Stimulated activated CD4-positive, alpha-beta T cell treated with anti-CD3 and anti-CD28 coated beads, Interleukin-4, amount 100 ng/mL, for 48 hours (primary cell): ENCODE measurements around the gene IL26.

ENCODE experiments used
- DNase-seq, 2 donors: peaks; one replicate each; pipeline ENCODE4 v3.0.0-alpha.2; 2020; ENCODE audit warnings: low read depth in 2 of 2

Gene IL26

DNA sequence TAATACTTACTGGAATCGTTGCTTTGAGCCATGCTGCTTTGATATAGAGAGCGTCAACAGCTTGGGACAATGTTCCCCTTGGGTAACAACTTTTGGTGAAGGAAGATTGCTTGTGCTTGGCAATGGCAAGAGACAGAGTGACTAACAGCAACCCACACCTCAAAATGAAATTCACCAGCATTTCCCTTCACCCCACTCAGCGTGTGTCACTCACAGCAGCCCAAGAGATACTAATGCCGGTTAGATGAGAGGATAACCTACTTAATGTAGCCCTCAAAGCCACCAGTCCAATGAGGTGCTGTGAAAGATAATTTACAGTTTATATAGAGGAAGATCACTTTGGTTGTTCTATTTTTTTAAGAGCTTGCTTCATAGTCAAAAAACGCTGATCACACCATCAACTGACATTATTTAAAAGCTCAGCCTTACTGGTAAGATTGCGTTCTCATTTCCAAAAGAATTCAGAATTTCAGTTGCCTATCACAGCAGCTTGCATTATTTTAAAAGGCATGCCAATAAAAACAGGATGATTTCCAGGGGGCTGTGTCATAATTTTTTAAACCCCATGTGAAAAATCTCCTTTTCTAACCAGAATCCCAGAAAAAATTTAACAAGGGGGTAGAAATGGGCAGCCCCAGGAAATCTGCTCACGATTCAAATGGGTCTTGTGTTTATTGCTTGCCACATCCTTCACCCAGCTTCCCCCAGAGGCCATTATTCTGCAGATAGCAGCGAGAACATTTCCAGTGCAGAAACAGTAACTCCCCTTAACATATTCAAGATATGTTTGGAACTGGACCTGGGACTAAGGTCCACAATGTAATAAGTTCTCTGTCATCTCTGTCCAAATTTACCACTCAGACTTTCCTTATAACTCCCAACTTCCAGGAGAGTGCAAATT lies at the start of gene IL26:
IL26 (minus strand) TSS at position 235 of the 901 bp plus-strand sequence; CDS start at position 181, 54 bp downstream.
- DNase-seq, result no peak

DNA sequence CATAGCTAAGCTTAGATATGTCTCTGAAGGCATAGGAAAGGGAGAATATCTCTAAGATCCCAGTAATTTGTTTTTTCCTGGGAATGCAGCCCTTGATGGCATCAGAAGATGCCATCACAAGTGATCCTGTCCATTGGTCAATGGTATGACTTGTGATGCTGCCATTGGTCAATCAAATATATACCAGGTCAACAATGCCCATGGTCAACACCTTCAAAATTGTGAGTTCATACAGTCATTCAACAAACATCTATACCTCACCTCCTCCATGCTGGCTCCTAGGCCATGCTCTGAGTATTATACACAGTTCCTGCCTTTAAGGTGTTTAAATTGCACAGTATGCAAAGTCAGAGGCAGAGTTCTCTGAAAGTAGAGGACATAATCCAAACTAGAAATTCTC lies 47.1 kb upstream of the IL26 start:
- no peak for DNase-seq

GRCh38 chr12:68271346-68271745 lies 45.7 kb upstream of the IL26 start:
- DNase-seq, result no peak

GRCh38 chr12:68270358-68270757 lies 44.7 kb upstream of the IL26 start:
- no peak for DNase-seq

DNA sequence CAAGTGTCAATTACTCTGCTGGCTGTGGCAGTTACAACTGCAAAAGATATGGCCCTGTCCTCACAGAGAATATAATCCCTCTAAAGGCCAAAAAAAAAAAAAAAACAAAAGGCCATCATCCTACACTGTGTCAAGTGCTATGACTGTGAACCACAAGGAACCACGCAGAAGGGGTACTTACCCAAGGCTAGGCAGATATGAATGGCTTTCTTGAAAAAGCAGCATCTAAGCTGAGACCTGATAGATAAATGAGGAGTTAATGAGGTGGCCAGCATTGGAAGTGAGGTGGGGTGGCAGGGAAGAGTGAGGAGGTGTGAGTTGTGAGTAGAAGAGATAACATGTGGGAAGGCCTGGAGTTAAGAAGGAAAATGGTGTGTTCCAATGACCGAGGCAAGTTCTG lies 44.2 kb upstream of the IL26 start:
- no peak for DNase-seq

DNA sequence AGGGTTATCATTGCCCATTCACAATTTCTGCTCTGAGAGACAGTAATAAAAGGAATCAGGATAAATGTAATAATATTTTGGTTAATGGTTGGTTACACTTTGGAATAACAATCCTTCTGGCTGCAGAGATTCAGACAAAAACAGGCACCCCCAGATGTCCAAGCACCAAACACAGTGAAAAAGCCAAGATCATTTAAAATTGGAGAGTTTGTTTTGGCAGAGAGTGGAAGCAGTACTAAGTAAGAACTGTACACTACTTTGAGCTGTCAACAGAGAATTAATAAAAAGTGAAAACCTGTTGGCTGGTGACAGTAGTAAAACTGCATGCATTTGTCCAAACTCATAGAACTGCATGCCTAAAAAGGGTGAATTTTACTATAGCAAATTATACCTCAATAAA lies 43.4 kb upstream of the IL26 start:
- no peak for DNase-seq

DNA sequence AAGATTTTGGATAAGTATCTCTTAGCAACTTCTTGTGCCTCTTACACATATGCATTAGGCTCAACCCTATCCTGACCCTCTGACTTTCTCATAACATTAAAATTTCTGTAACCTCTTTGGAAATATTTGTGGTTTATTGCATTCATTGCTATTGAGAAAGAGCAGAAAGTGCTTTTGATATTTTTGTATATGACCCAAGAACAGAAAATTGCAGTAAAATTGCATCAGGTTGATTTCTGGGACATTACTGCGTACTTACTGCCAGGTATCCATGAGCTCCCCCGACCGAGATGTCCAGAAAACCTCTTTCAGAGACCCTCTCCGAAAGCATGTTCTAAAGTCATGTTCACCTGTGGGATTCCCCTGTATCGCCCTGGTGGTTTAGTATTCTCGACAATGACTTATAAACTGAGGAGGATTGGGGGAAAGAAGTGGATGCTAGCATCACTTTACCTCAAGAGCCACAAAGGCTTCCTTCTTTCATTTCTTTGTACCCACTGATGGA lies 42.3 kb upstream of the IL26 start:
- no peak for DNase-seq

GRCh38 chr12:68264857-68265256 lies 39.2 kb upstream of the IL26 start:
- no peak for DNase-seq

GRCh38 chr12:68264158-68264855 lies 38.7 kb upstream of the IL26 start:
- no peak for DNase-seq

DNA sequence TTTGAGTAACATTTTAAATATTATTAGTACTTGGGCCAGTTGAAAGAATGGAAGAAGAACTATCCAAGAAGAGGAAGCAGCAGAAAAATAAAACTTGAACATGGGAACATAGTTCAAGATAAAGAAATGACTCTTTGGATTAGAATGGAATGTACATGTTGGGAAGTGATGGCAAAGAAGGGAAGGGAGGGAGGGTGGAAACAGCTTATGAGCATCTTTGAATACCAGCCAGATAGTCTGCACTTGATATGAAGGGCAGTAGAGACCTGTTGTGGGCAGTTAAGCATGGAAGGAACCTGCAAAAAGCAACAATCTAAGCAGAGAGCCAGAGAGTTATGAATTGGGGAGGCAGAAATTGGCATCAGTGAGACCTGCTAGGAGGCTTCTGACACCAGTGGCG lies 37.8 kb upstream of the IL26 start:
- no peak for DNase-seq

DNA sequence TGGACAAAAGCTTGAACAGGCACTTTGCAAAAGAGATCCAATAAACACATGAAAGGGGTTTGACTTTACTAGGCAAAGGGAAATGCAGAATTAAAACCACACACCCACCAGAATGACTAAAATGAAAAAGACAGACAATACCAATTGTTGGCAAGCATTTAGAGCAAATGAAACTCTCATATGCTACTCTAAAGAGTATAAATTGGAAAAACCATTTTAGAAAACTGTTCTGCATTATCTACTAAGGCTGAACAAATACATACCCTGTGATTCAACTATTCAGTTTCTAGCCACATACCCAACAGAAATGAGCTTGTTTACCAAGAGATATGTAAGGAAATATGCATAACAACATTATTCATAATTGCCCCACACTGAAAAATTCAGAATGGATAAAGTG lies 36.3 kb upstream of the IL26 start:
- DNase-seq, result no peak

DNA sequence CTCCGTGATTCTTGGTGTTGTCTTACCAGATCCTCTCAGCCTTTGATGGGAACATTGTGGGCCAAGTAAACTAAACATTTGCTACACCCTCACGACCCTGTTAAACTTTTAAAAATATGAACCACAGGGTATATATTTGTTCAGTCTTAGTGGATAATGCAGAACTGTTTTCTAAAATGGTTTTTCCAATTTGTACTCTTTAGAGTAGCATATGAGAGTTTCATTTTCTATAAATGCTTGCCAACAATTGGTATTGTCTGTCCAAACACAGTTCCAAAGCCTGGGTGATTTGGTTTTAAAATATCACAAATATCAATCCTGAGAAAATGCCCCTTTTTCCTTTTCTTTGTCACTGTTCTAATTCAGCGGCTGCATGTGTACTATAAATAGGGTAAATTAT lies 34.5 kb upstream of the IL26 start:
- no peak for DNase-seq

- no peak for DNase-seq
Measured at GRCh38 chr12:68259318-68259940, 33.8 kb upstream of the IL26 start.

GRCh38 chr12:68253504-68253903 lies 27.9 kb upstream of the IL26 start, which contains the start of gene IL22:
Gene IL22, minus strand, starts transcription at chr12:68253604. Its CDS starts 156 bp downstream, at chr12:68253448.
- DNase-seq, result no peak

- DNase-seq, result no peak
Measured at GRCh38 chr12:68252077-68252476, 26.5 kb upstream of the IL26 start.

GRCh38 chr12:68250454-68250853 lies 24.8 kb upstream of the IL26 start:
- DNase-seq, result no peak

DNA sequence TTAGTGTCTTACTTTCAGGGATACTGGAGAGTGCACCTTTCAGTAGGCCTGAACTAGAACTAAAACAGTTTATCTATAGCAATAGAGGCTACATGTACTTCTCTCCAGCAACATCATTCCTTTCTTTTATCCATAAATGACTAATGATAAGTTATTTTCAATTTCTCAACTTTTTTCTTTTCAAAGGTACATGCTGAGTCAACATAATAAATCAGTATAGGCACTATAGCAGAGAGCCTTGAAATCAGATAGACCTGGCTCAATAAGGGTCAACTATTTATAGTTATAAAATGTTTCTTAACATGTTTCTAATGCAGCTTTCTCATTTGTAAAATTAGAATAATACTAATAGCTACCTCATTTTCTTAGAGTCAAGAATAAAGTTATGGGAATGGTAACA lies 22.2 kb upstream of the IL26 start:
- DNase-seq, result no peak

- no peak for DNase-seq
Measured at GRCh38 chr12:68246350-68246749, 20.7 kb upstream of the IL26 start.

DNA sequence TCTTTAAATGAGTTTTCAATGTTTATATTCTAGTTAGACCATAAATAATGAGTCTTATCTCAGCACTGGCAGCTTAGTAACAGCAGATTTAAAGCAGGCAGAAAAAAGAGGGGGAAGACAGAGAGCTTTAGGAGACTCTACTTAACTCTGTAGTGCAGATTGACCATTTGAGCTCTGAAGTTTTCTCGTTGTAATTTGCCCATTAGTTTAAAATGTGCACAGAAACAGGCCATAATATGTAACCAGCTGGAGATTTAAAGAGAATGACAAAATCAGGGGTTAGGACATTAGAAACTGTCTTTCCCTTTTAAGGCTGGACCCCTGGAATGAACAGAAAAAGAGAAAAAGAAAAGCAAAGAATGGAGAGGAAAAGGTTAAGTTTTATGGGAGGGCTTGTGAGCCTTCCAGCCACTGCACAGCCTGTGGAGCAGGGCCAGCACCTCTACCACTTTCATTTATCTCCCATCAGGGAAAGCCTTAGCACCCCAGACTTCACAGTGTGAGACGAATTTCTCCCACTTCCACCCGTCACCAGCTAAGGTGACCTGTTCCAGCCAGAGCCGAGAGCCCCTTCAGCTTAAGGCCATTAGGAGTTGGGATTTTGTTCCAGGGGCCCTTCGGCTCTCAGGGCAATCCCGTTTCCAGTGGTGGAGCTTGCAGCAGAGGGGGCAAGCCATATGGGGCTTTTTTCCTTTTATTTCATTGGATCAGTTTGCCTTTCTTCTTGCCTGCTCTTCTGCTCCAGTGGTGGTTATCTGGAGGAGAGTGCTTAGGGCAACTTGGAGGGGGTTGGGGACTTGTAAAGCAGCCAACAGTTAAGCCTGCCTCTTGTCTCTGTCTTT lies 19.8 kb upstream of the IL26 start:
- DNase-seq, result no peak

DNA sequence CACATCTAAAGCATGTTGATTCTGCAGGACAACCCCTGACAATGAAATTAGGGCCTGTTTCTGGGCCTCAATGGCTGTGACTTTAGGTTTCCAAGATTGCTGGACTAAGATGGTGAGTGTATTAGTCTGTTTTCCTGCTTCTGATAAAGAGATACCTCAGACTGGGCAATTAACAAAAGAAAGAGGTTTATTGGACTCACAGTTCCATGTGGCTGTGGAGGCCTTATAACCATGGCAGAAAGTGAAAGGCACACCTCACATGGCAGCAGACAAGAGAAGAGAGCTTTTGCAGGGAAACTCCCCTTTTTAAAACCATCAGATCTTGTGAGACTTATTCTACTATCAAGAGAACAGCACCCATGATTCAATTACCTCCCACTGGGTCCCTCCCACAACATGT lies 17.2 kb upstream of the IL26 start:
- DNase-seq, result no peak

GRCh38 chr12:68240975-68241374 lies 15.4 kb upstream of the IL26 start:
- DNase-seq, result peak; percentile 14 to 53
